ENCODE data around the gene BCKDHB.
"Not testable (repeated sequence)": the region's sequence is repeated elsewhere in the genome, so short reads cannot be mapped to it uniquely, and the experiment has no call there.

BCKDHB gene

DNA sequence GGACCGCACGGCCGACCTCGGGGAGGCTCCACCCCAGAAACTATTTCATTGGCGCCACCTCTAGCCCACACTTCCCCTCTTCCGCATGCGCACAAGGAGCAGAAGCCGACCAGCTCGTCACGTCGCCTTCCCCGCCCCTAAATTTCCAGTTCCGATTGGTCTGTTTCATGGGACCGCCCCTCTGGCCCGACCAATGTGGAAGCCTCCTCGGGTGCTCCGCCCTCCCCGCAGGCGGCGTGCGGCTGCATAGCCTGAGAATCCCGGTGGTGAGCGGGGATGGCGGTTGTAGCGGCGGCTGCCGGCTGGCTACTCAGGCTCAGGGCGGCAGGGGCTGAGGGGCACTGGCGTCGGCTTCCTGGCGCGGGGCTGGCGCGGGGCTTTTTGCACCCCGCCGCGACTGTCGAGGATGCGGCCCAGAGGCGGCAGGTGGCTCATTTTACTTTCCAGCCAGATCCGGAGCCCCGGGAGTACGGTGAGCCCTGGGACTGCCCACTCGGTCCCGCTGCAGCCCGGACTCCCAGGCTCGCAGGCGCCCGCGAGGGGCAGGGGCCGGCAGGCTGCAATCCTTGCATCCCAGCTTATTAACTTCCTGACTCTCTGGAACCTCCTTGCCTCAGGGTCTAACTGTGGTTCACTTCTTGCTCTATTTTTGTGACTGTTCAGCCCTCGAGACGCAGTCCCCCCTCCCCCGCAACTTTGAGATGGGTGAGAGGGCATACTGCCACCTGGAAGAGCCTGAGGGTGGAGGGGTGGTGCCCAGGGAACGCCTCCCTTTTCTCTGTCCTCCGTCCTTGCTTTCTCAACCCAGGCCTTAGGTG is at the start of gene BCKDHB:
BCKDHB (plus strand) TSS at position 254 of the 818 bp plus-strand sequence; CDS start at position 277, 23 bp downstream.
- peak; percentile 99 for DNase-seq

DNA sequence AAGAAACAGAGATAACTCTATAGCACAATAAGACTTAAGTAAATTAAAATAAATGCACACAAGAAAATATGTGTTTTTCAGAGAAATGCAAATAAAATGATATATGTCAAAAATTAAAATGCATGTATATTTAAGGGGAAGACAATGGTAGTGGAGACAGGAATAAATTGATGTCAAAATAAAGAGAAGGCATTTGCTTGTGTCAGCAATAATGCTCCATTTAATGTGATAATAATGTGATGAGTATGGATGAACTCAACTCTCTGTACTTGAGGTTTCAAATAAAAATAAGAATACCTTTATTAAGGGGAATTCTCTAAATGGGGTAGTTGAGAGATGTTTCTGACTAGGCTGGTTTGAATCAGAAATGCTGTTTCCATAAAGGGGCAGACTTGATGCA is 45.7 kb upstream of the BCKDHB start:
- DNase-seq, result no peak

- not testable (repeated sequence) for DNase-seq
Measured at GRCh38 chr6:80068146-80068545, 38.3 kb upstream of the BCKDHB start.

DNA sequence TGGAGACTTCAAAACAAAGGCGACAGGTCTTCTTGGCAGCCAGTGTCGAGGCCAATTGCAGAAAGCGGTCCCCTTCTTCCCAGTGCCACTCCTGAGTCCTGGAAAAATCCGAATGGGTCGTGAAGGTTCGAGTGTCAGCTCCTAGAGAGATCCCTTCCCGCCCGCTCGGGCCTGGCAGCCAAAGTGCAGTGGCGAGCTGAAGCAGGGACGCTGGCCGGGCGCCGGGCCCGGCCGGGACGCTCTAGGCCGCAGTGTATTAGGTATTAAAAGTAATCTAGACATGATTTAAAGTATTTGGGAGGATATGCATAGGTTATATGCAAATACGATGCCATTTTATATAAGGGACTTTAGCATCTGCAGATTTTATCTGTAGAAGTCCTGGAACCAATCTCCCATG is 36.0 kb upstream of the BCKDHB start:
- not testable (repeated sequence) for DNase-seq

DNA sequence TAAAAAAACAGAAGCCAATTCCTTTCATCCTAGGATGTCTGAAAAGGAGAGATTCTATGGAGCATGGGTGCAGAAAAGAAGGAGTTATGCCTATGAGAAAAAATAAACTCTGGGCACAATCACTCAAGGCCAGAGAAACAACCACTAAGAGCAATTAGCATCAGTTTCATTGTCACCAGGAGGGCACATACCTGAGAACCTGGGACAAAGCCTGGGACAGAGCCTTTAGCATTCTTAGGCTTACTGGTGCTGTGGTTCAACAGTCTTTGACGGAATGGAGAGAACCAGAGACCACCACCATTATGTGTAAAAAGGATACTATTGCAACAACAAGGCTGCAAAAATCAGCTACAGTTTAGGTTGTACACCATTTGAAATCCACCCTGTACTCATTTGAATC is 29.4 kb upstream of the BCKDHB start:
- DNase-seq, result no peak

- DNase-seq, result no peak
Measured at GRCh38 chr6:80088637-80089036, 17.8 kb upstream of the BCKDHB start.

GRCh38 chr6:80091506-80091905 is 15.0 kb upstream of the BCKDHB start:
- no peak for DNase-seq

DNA sequence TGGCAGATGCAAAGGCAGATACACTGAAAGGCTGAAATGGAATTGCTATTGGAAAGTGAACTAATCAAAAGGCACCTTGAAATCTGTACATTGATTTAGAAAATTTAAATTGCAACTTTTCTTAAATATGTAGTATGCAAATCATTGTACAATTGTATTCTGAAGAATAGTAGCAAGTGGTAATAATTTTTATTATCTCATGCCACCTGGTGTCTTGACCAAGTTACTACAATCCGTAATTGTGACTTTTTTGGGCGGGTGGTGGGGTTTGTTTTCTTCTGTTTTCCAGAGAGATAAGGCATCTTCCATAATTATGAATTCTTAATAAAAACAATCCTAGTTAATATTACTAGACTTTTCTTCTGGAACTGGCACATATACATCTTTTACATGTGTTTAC is 12.5 kb upstream of the BCKDHB start:
- peak; percentile 20 for DNase-seq

DNA sequence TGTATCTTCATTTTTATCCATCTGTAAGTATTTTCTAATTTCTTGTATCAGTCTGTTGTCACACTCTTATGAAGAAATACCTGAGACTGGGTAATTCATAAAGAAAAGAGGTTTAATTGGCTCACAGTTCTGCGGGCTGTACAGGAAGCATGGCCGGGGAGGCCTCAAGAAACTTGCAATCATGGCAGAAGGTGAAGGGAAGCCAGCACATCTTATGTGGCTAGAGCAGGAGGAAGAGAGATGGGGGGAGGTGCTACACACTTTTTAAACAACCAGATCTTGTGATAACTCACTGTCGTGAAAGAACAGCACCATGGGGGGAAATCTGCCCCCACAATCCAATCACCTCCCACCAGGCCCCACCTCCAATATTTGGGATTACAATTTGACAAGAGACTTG is 10.9 kb upstream of the BCKDHB start:
- no peak for DNase-seq

DNA sequence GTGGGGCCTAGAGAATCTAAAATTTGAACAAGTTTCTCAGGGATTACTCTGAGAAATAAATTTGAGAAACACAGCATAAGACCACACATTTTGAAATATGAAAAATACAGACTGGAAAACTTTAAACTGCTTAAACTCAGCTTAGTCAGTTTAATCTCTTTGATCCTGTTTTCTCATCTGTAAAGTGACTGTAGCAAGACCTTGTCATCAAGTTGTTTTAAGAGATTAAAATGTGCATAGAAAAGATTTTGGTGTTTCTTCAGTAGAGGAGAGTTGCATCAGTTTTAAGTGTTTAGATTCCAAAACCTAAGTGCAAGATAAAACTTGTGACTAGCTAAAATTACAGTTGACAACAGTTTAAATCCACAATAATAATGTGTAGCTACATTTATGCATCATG is 8.1 kb upstream of the BCKDHB start:
- no peak for DNase-seq

DNA sequence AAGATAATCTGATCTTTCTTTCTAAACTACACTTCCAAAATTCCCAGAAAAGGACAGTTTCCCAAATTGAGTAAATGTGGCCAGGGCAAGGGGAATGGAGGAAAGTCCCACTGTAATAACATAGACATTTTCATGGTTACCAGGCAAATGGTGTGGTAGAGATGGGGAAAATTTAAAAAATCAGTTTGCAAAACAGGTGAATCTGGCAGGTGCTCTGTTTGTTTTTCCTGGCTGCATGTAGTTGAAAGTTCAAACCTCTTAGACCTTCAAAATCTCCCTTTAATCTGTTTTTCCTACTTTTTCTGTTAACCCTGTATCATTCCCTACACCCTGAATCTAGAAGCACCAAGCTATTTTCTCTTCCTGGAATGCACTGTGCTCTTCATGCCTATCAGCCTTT is 2.0 kb upstream of the BCKDHB start:
- no peak for DNase-seq

DNA sequence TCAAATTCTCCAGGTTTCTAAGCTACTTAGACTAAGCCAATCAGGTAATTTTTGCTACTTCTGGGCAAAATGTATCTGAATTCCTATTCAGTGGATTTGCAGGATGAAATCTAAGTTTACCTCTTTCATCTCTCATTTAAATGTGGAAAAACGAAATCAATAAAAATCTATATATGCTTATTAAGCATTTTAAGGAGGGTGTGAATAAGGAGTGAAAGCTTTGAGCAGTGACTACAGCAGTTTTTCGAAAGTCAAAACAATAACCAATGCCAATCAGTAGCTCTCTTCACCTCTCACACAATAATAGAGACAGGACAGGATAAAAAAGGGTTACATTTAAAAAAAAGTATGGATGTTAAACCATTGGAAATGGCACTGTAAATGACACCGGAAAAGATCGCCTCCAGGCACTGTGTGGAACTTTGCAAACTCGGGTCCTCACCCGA is 476 bp upstream of the BCKDHB start:
- DNase-seq, result no peak

DNA sequence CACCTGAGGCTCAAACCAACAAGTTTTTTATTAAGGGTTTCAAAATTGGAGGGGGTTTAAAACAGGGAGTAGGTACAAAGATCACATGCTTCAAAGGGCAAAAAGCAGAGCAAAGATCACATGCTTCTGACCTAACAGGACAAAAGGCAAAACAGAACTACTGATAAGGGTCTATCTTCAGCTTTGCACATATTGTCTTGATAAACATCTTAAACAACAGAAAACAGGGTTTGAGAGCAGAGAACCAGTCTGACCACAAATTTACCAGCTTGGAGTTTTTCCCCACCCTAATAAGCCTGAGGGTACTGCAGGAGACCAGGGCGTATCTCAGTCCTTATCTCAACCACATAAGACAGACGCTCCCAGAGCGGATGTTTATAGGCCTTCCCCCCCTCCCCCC is 16.1 kb downstream of the BCKDHB start:
- not testable (repeated sequence) for DNase-seq

GRCh38 chr6:80126657-80127345 is 20.3 kb downstream of the BCKDHB start:
- DNase-seq, result no peak

- no peak for DNase-seq
Measured at GRCh38 chr6:80129485-80129884, 23.0 kb downstream of the BCKDHB start.

DNA sequence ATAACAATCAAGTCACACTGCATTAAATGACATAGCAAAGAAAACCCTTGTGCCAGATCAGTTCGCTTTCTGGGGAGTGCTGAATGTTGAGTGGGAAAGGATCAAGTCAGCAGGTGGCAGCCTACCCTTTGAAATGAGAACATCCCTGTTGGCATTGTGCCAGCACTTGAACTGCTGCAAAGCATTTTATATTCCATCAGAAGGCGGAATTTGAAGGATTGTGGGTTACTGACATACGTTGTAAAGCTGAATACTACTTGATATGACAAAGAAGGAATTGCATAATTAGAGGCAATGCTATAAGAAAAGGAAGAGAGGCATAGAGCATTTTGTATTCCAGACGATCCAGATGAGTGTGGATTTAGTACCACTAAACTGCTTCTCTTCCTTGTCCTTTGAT is 26.5 kb downstream of the BCKDHB start:
- DNase-seq, result peak; percentile 75

- no peak for DNase-seq
Measured at GRCh38 chr6:80134065-80134464, 27.6 kb downstream of the BCKDHB start.

DNA sequence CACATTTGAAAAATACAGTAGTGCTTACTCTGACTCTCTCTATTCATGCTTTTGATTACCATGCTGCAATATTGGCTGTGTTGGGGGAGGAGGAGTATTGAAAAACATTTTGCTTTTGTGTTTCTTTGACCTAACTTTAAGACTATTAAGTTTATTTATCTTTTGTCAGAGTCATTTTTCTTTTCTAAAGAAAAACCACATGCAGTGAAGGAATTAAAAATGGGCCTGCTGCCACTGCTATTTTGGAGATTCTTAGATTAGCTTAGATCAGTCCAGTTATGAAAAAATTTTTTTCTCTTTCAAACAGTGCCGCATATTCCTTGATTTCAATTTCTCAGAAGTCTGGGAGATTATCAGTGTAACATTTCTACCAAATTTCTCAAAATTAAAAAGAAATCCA is 36.1 kb downstream of the BCKDHB start:
- no peak for DNase-seq

DNA sequence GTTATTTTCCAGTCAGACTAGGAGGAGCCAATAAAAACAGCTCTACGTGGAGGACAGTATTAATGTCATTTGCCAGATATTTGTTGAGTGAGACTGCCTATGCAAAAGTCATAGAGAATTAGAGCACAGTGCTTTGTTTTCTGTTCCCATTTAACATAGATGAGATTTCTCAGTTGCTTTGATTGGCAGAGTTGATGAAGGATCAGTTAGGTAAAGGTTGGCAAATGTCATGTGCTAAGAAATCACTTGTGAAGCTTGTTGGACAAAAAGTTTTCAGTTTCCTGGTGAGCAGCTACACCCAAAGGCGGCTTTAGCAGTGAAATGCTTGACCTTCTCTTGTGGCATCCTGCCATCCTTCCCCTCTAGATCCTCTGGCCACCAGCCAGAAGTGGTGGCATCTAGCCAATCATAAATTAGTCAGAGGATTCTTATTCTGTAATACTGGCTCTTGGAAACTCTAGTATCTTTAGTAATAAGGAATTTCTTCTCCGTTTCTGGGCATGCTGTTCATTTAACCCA is 37.0 kb downstream of the BCKDHB start:
- peak; percentile 35 for DNase-seq

- no peak for DNase-seq
Measured at GRCh38 chr6:80144753-80145315, 38.4 kb downstream of the BCKDHB start.

GRCh38 chr6:80145509-80145908 is 39.0 kb downstream of the BCKDHB start:
- DNase-seq, result no peak

DNA sequence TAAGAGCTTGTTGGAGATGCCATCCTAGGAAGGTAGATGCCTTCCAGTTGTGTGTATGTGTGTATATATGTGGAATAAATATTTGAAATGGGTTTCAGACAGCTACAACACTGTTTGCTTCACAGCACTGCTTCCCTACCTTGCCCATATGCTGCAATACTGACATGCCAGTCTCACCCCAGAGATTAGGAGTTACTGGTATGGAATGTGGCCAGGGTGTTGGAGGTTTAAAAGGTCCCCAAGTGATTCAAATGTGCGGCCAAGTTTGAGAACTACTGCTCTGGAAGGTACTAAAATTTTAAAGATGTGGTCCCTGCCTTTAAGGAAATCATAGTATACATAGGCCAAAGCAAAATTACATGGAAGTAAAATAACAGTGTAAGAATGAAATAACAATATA is 39.5 kb downstream of the BCKDHB start:
- no peak for DNase-seq

DNA sequence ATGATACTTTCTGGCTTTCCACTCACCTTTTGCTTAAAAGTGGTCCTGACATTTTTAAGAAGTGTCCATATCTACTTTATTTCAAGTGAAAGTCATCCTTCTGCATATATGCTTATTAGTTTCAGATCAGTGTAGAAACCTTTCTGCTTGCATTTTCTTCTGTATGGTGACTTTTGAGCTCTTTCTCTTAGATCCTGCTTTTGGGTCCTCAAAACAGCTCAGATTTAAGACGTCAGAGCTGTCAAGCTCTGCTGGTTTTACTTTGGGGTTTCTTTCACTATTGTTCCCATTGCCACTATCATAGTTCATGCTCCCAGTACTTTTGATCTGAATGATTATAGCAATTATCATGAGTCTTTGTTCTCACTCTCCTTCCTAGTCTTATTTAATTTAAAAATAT is 41.7 kb downstream of the BCKDHB start:
- DNase-seq, result no peak

DNA sequence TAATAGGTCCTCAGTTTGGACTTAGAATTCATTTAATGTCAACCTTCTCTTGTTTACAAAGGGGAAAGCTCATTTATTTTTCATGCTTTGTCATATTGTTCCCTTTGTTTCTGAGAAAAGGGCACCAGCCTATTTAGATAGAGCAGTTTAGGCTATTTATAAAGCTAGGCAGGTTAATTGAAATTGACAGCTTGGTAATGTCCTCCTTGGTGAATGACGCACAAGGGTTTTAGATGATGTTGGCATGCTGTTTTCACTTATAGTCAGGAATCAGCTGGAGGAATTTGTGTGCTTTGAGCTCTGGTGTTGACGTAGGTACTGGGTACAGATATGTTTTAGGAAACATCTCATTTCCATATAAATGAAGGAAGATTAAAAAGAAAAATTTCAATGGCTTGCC is 45.2 kb downstream of the BCKDHB start:
- no peak for DNase-seq
